ENCODE results near the gene F12. TPM values are rescaled to one million over a fixed set of nuclear protein-coding genes. Genes with fewer than 3 reads are reported as not detected.

F12 gene
- total and polyA plus RNA-seq, 2 of the 8 experiments (the other 6 are each of a cell fraction or from before 2014, with no cell fraction given): 6.5 to 7.8 TPM

GRCh38 chr5:177458912-177459350, 49.6 kb upstream of the F12 start:
- Histone ChIP-seq H3K4me2 (ENCODE audit: insufficient read depth in 1 of 2, low read depth in 2 of 2, low read length in 2 of 2) (no peak overlapping the region), H3K4me1 (replicated peaks in 1 of 4; ENCODE audit: control insufficient read depth in 3 of 4, insufficient read depth in 4 of 4, low read length in 3 of 4) (peaks cover 0 to 13% (median 5%) of the 10 kb centered on the region in 4 experiments; a peak in 6 of 7 replicates), H4K8ac (ENCODE audit: extremely low read depth, insufficient read depth, low read length) (no peak overlapping the region), H2BK20ac (ENCODE audit: low read length) (no peak overlapping the region), H3K4ac (replicated peaks; ENCODE audit: insufficient read length, low read depth, low read length) (no peak overlapping the region), H4K5ac (ENCODE audit: insufficient read length, low read depth, low read length) (no peak overlapping the region), H2AFZ (ENCODE audit: low read length) (no peak overlapping the region), H2BK12ac (ENCODE audit: low read depth, low read length) (no peak overlapping the region), H3K14ac (ENCODE audit: insufficient read length) (no peak overlapping the region), H2BK5ac (ENCODE audit: low read depth, low read length) (no peak overlapping the region), H3K9me3 (ENCODE audit: insufficient read depth in 2 of 2, low read depth in 1 of 2, low read length in 1 of 2) (no peaks in the 10 kb centered on the region), H3K27me3 (replicated peaks in 1 of 4; ENCODE audit: control insufficient read depth in 3 of 4, extremely low read depth in 1 of 4, insufficient read depth in 3 of 4, low read length in 3 of 4) (no peaks in the 10 kb centered on the region), H2BK120ac (replicated peaks; ENCODE audit: low read depth, low read length) (no peak overlapping the region), H3K23me2 (ENCODE audit: low read depth, low read length) (peaks cover 12% of the 10 kb centered on the region; the same call in 1 of the 2 replicates), H3K23ac (ENCODE audit: insufficient read length) (no peak overlapping the region), H3K18ac (ENCODE audit: extremely low read depth, low read length) (no peak overlapping the region), H3K56ac (replicated peaks; ENCODE audit: insufficient read length, low read depth, low read length) (no peak overlapping the region), H3K36me3 (ENCODE audit: control insufficient read depth in 2 of 4, insufficient read depth in 4 of 4, low read length in 3 of 4) (peaks cover 22 to 61% (median 50%) of the 10 kb centered on the region in 4 experiments), H2AK5ac (ENCODE audit: low read depth, low read length) (no peak overlapping the region), H3K79me2 (ENCODE audit: control insufficient read depth in 1 of 2, insufficient read depth in 2 of 2, low read length in 2 of 2) (peaks cover 0 to 4% of the 10 kb centered on the region in 2 experiments; a peak in 2 of 4 replicates), H3K79me1 (ENCODE audit: low read depth, low read length) (peaks cover 3% of the 10 kb centered on the region; the same call in 1 of the 2 replicates), H3K4me3 (ENCODE audit: extremely low read depth in 1 of 4, insufficient read depth in 2 of 4, low read depth in 3 of 4, low read length in 4 of 4) (no peak overlapping the region), H2BK15ac (ENCODE audit: low read length) (no peak overlapping the region), H4K20me1 (replicated peaks in 1 of 2; ENCODE audit: control insufficient read depth in 1 of 2, insufficient read depth in 2 of 2, low read length in 2 of 2) (peaks cover 27 to 41% of the 10 kb centered on the region in 2 experiments), H4K91ac (replicated peaks; ENCODE audit: insufficient read length, low read length) (no peak overlapping the region), H3K9ac (replicated peaks in 1 of 4; ENCODE audit: extremely low read depth in 1 of 4, low read depth in 3 of 4, low read length in 3 of 4) (no peak overlapping the region), H3K27ac (ENCODE audit: low read depth, low read length) (no peak overlapping the region)
- ChIA-PET POLR2A (ENCODE audit: partially characterized antibody) (interaction anchor here (65.5 to 67.5 kb wide), 2 partner anchors 10 to 21 kb away, joined by 3349 read pairs; partner anchors contain the start of genes DBN1, DOK3, PDLIM7 and PRR7), CTCF (ENCODE audit: partially characterized antibody) (interaction anchor here (3.3 to 23.6 kb wide), 3 partner anchors 13 to 70 kb away, joined by 17 to 430 read pairs (median 64); partner anchors contain the start of genes DBN1 and SLC34A1)
- peak in 1 of 2 experiments; percentile 54 for DNase-seq (ENCODE audit: low read depth in 1 of 2, low spot score in 2 of 2)
- TF ChIP-seq SUZ12 (IDR thresholded peaks at IDR 0.05; ENCODE audit: low read length): no peak
- TF ChIP-seq RXRA (IDR thresholded peaks at IDR 0.05; ENCODE audit: insufficient read depth, low read depth, low read length): no peak
- no peak for TF ChIP-seq BACH1 (IDR thresholded peaks at IDR 0.05; ENCODE audit: low read length)
- TF ChIP-seq CHD2 (IDR thresholded peaks at IDR 0.05; ENCODE audit: low read length): no peak
- TF ChIP-seq CTBP2 (IDR thresholded peaks at IDR 0.05; ENCODE audit: borderline replicate concordance, insufficient read depth, insufficient read length, low read length): no peak
- no peak for TF ChIP-seq RNF2 (IDR thresholded peaks at IDR 0.05; ENCODE audit: borderline replicate concordance, low read depth, low read length, missing control alignments, poor library complexity, severe bottlenecking)
- 93% methylated on average over 14 of the region's 14 CpGs; no CpG with 5 or more reads in 1 of the 2 experiments for WGBS, 2 experiments (ENCODE audit: extremely low coverage in 1 of 2, insufficient coverage in 1 of 2, insufficient read length in 1 of 2, insufficient replicate concordance in 2 of 2, low coverage in 1 of 2, low lambda C conversion rate in 2 of 2, missing lambda C conversion rate in 1 of 2)
- no peak for FAIRE-seq
